ENCODE data around the gene TBL1XR1.
"Not testable (repeated sequence)": the region's sequence is repeated elsewhere in the genome, so short reads cannot be mapped to it uniquely, and the experiment has no call there.

The TBL1XR1 gene

GRCh38 chr3:177208223-177208622 is 10.9 kb upstream of the TBL1XR1 start:
- no peak for TF ChIP-seq CTCF (IDR thresholded peaks at IDR 0.05; ENCODE audit: low read depth, low read length, missing control alignments)
- Histone ChIP-seq H3K4me3 (ENCODE audit: low read depth, low read length) (no peak overlapping the region), H3K27ac (no peak overlapping the region), H3K27me3 (replicated peaks) (no peaks in the 10 kb centered on the region), H3K36me3 (replicated peaks) (no peaks in the 10 kb centered on the region)
- no peak for DNase-seq
- in situ Hi-C loops (cut with HindIII; ENCODE audit: low pct_ligation_motif_present, low sequenced_read_pairs): no loop called here

DNA sequence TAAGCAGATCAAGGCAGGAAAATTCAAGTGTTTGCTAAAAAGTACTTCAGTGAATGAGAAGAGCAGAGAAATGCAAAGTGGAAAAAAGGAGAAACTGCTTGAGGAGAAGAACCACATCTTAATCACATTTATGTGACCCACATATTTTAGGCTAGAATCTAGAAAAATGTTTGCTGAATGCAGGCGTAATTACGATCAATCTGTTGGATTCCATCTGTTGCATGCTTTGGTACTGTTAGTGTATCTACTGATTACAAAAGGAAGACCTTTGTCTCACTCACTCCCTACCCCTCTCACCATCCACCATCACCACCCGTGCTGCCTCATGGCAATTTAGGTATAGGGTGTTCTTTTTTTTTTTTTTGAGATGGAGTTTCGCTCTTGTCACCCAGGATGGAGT is 9.7 kb upstream of the TBL1XR1 start:
- Histone ChIP-seq H3K27me3 (replicated peaks) (no peaks in the 10 kb centered on the region), H3K4me3 (ENCODE audit: low read depth, low read length) (no peak overlapping the region), H3K27ac (no peak overlapping the region), H3K36me3 (replicated peaks) (no peaks in the 10 kb centered on the region)
- in situ Hi-C loops (cut with HindIII; ENCODE audit: low pct_ligation_motif_present, low sequenced_read_pairs): no loop called here
- no peak for TF ChIP-seq CTCF (IDR thresholded peaks at IDR 0.05; ENCODE audit: low read depth, low read length, missing control alignments)
- DNase-seq: no peak

DNA sequence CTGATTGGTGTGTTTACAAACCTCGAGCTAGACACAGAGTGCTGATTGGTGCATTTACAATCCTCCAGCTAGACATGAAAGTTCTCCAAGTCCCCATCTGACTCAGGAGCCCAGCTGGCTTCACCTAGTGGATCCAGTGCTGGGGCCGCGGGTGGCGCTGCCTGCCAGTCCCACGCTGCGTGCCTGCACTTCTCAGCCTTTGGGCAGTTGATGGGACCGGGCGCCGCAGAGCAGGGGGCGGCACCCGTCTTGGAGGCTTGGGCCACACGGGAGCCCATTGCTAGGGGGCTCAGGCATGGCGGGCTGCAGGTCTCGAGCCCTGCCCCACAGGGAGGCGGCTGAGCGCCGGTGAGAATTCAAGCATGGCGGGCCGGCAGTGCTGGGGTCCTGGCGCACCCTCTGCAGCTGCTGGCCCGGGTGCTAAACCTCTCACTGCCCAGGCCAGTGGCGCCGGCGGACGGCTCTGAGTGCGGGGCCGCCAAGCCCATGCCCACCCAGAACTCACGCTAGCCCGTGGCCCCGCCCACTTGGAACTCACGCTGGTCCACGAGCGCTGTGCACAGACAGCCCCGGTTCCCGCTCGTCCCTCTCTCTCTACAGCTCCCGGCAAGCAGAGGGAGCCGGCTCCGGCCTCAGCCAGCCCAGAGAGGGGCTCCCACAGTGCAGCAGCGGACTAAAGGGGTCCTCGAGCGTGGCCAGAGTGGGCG is 6.6 kb upstream of the TBL1XR1 start:
- no peak for DNase-seq
- Histone ChIP-seq H3K4me3 (ENCODE audit: low read depth, low read length) (no peak overlapping the region), H3K27me3 (replicated peaks) (no peaks in the 10 kb centered on the region), H3K36me3 (replicated peaks) (no peaks in the 10 kb centered on the region), H3K27ac (no peak overlapping the region)
- no peak for TF ChIP-seq CTCF (IDR thresholded peaks at IDR 0.05; ENCODE audit: low read depth, low read length, missing control alignments)
- in situ Hi-C loops (cut with HindIII; ENCODE audit: low pct_ligation_motif_present, low sequenced_read_pairs): no loop called here

- DNase-seq; H3K4me3 ChIP-seq (ENCODE audit: low read depth, low read length); H3K27ac ChIP-seq; H3K27me3 ChIP-seq (replicated peaks); H3K36me3 ChIP-seq (replicated peaks); in situ Hi-C loops (cut with HindIII; ENCODE audit: low pct_ligation_motif_present, low sequenced_read_pairs): not testable (repeated sequence)
These were observed 5.7 kb upstream of the TBL1XR1 start for GRCh38 chr3:177203016-177203415.

GRCh38 chr3:177201700-177202397 is 4.6 kb upstream of the TBL1XR1 start:
- H3K4me3 ChIP-seq (ENCODE audit: low read depth, low read length): no peak overlapping the region
- no peak overlapping the region for H3K27ac ChIP-seq
- no peaks in the 10 kb centered on the region for H3K36me3 ChIP-seq (replicated peaks)
- no peaks in the 10 kb centered on the region for H3K27me3 ChIP-seq (replicated peaks)
- peak; percentile 42 for DNase-seq
- TF ChIP-seq CTCF (IDR thresholded peaks at IDR 0.05; ENCODE audit: low read depth, low read length, missing control alignments): no peak
- in situ Hi-C loops (cut with HindIII; ENCODE audit: low pct_ligation_motif_present, low sequenced_read_pairs): no loop called here

DNA sequence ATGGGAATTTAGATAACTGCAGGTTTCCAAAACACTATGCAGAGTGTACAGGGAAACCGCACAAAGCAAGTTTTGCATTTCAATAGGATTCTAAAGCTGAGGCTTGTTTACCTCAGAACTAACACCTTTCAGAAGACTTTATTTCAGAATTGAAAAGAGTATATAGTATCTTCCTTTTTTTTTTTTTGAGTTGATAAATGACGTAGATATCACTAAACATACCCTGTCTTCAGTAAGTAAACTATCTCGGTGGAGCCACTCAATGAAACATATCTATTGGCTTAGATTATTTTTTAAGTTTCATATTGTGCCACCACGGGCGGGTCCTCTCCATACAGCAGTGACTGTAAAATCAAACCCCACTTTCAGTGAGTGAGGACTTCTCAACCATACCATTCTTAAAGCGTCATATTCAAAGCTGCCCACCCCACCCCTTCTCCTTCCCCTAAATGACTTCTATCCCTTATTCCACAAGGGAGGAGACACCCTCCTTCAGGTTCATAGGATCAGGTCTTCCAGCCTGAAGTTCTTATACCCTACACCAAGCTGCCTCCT is 2.0 kb upstream of the TBL1XR1 start:
- in situ Hi-C loops (cut with HindIII; ENCODE audit: low pct_ligation_motif_present, low sequenced_read_pairs): no loop called here
- Histone ChIP-seq H3K27me3 (replicated peaks) (no peaks in the 10 kb centered on the region), H3K4me3 (ENCODE audit: low read depth, low read length) (no peak overlapping the region), H3K36me3 (replicated peaks) (no peaks in the 10 kb centered on the region), H3K27ac (no peak overlapping the region)
- DNase-seq: no peak
- TF ChIP-seq CTCF (IDR thresholded peaks at IDR 0.05; ENCODE audit: low read depth, low read length, missing control alignments): no peak

All from brain microvascular endothelial cell (primary cell).